ENCODE measurements around the gene LAMTOR1.
"Not testable (repeated sequence)": the region's sequence is repeated elsewhere in the genome, so short reads cannot be mapped to it uniquely, and the experiment has no call there.

Gene LAMTOR1

GRCh38 chr11:72135891-72136683 is 33.0 kb upstream of the LAMTOR1 start:
- FAIRE-seq (no peak), DNase-seq (ENCODE audit: insufficient read length) (no peak)
- no peak for TF ChIP-seq TAF1 (IDR thresholded peaks at IDR 0.05; ENCODE audit: borderline replicate concordance, low read depth, low read length)
- TF ChIP-seq POLR2AphosphoS5 (IDR thresholded peaks at IDR 0.05; ENCODE audit: low read depth, low read length): no peak
- TF ChIP-seq POLR2A (IDR thresholded peaks at IDR 0.05; ENCODE audit: low read depth, low read length): no peak

- FAIRE-seq; DNase-seq (ENCODE audit: insufficient read length): not testable (repeated sequence)
These were observed 32.4 kb upstream of the LAMTOR1 start, which contains the start of gene FOLR3 for GRCh38 chr11:72135473-72135872. FOLR3 (plus strand) TSS chr11:72135725; CDS start chr11:72135953, 228 bp downstream.

- TF ChIP-seq POLR2A (IDR thresholded peaks at IDR 0.05; ENCODE audit: low read depth, low read length): no peak
- no peak for TF ChIP-seq POLR2AphosphoS5 (IDR thresholded peaks at IDR 0.05; ENCODE audit: low read depth, low read length)
- TF ChIP-seq TAF1 (IDR thresholded peaks at IDR 0.05; ENCODE audit: borderline replicate concordance, low read depth, low read length): no peak
- FAIRE-seq: no peak
- no peak for DNase-seq (ENCODE audit: insufficient read length)
These were observed 29.5 kb upstream of the LAMTOR1 start for GRCh38 chr11:72132646-72133045.

- FAIRE-seq: no peak
- TF ChIP-seq TAF1 (IDR thresholded peaks at IDR 0.05; ENCODE audit: borderline replicate concordance, low read depth, low read length) (no peak), POLR2AphosphoS5 (IDR thresholded peaks at IDR 0.05; ENCODE audit: low read depth, low read length) (no peak), POLR2A (IDR thresholded peaks at IDR 0.05; ENCODE audit: low read depth, low read length) (no peak)
- DNase-seq (ENCODE audit: insufficient read length): no peak
These were observed 26.3 kb upstream of the LAMTOR1 start for GRCh38 chr11:72129381-72129780.

DNA sequence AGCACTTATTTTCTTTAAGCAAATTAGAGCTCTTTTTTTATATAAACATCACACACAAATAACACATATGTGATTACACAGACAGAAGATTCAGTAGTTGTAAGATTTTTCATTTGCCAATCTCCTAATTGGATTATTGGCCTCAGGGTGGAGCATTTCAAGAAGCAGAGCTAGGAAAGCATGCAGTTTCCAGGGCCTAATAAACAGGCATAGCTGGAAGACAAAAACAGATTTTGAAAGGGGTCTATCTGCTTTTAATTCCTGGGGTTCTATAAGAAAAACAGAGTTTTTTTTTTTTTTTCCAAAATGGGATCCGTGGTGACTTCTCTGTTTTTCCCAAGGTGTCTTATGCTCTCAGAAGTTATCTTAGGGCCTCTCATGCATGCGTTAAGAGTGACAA is 24.8 kb upstream of the LAMTOR1 start:
- FAIRE-seq (no peak), DNase-seq (ENCODE audit: insufficient read length) (no peak)
- TF ChIP-seq TAF1 (IDR thresholded peaks at IDR 0.05; ENCODE audit: borderline replicate concordance, low read depth, low read length): no peak
- no peak for TF ChIP-seq POLR2AphosphoS5 (IDR thresholded peaks at IDR 0.05; ENCODE audit: low read depth, low read length)
- TF ChIP-seq POLR2A (IDR thresholded peaks at IDR 0.05; ENCODE audit: low read depth, low read length): no peak

DNA sequence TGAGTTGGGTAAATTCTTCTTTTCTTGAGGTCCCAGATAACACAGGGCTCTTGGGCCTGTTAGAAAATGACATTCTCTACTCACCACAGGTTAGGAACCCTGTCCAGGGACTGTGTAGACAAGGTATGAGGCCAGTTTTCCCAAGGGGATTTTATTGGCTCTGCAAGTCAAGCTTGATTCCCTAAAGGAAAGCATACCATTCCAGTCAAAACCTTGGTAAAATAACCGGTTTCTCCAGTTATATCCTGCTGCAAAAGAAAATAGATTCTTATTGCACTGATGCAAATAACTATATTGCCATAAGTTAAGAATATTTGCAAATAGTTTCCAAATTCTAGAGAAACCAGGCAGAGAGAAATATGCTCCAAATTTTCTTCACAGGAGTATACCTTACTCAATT is 22.9 kb upstream of the LAMTOR1 start:
- DNase-seq (ENCODE audit: insufficient read length) (no peak), FAIRE-seq (no peak)
- TF ChIP-seq TAF1 (IDR thresholded peaks at IDR 0.05; ENCODE audit: borderline replicate concordance, low read depth, low read length): no peak

GRCh38 chr11:72124046-72124445 is 20.9 kb upstream of the LAMTOR1 start:
- FAIRE-seq (no peak), DNase-seq (ENCODE audit: insufficient read length) (no peak)
- TF ChIP-seq POLR2AphosphoS5 (IDR thresholded peaks at IDR 0.05; ENCODE audit: low read depth, low read length) (no peak), TAF1 (IDR thresholded peaks at IDR 0.05; ENCODE audit: borderline replicate concordance, low read depth, low read length) (no peak)

DNA sequence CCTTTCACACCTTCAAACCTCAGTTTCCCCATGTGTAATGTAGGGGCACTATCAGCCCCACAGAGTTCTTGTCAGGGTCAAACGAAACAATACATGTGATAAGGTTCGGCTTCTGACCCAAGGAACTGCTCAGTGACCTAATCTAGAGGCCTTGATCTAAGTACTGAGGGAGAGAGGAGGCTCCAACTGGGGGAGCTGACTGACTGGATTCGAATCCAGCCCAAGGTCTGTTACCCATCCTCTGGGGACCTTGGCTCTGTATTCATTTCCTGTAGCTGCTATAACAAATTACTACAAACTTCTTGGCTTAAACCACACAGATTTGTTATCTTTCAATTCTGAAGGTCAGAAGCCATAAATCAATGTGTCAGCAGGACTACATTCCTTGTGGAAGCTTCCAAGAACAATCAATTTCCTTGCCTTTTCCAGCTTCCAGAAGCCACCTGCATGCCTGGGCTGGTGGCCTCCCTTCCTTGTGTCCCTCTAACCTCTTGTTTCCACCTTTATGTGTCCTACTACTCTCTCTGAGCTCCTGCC is 20.1 kb upstream of the LAMTOR1 start:
- TF ChIP-seq TAF1 (IDR thresholded peaks at IDR 0.05; ENCODE audit: borderline replicate concordance, low read depth, low read length) (no peak), POLR2A (IDR thresholded peaks at IDR 0.05; ENCODE audit: low read depth, low read length) (no peak), POLR2AphosphoS5 (IDR thresholded peaks at IDR 0.05; ENCODE audit: low read depth, low read length) (no peak)
- no peak for FAIRE-seq
- no peak for DNase-seq (ENCODE audit: insufficient read length)

DNA sequence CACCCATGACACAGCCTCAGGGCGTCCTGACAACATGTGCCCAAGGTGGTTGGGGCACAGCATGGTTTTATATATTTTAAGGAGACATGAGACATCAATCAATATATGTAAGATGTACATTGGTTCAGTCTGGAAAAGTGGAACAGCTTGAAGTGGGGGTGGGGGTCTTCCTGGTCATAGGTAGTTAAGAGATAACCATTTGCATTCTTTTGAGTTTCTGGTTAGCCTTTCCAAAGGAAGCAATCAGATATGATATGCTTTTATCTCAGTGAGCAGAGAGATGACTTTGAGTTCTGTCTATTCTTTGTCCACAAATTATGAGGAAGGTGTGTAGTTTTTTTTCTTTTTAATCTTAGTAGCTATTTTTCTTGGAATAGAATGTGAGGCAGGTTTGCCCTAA is 19.5 kb upstream of the LAMTOR1 start:
- TF ChIP-seq POLR2AphosphoS5 (IDR thresholded peaks at IDR 0.05; ENCODE audit: low read depth, low read length) (no peak), TAF1 (IDR thresholded peaks at IDR 0.05; ENCODE audit: borderline replicate concordance, low read depth, low read length) (no peak), POLR2A (IDR thresholded peaks at IDR 0.05; ENCODE audit: low read depth, low read length) (no peak)
- FAIRE-seq: no peak
- DNase-seq (ENCODE audit: insufficient read length): no peak

DNA sequence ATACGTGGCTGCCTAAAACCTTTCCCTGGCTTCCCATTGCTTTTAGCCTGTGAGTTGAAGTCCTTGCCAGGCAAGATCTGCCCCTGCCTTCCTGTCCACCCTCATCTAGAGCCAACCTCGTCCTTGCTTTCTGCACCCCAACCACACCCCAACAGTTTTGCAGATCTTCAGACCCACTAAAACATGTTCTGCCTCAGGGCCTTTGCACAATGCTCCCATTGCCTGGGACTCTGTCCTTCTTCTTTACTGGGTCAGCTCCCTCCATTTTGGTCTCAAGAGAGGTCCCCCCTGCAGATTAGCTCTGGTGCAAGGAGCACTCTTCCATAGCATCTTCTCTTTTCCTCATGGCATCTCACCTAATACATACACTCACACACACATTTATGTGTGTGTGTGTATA is 17.8 kb upstream of the LAMTOR1 start:
- DNase-seq (ENCODE audit: insufficient read length) (no peak), FAIRE-seq (no peak)
- no peak for TF ChIP-seq POLR2A (IDR thresholded peaks at IDR 0.05; ENCODE audit: low read depth, low read length)
- no peak for TF ChIP-seq POLR2AphosphoS5 (IDR thresholded peaks at IDR 0.05; ENCODE audit: low read depth, low read length)
- TF ChIP-seq TAF1 (IDR thresholded peaks at IDR 0.05; ENCODE audit: borderline replicate concordance, low read depth, low read length): no peak

DNA sequence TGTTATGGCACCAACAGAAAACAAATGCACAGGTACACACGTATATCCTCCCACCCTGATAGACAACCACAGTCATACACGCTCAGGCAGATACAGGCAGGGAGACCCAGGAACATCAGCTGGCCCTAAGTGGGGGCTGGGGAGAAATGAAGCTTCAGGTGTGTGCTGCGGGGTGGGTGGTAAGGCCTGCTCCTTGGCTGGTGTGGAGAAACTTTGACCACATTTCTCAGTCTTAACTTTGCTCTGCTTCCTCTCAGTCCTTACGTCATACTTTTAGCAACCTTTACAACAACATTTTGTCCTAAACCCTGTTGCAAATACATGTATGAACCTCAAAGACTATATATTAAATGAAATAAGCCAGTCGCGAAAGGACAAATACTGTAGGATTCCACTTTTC is 16.1 kb upstream of the LAMTOR1 start:
- TF ChIP-seq POLR2AphosphoS5 (IDR thresholded peaks at IDR 0.05; ENCODE audit: low read depth, low read length): no peak
- TF ChIP-seq POLR2A (IDR thresholded peaks at IDR 0.05; ENCODE audit: low read depth, low read length): no peak
- TF ChIP-seq TAF1 (IDR thresholded peaks at IDR 0.05; ENCODE audit: borderline replicate concordance, low read depth, low read length): no peak
- FAIRE-seq: no peak
- DNase-seq (ENCODE audit: insufficient read length): no peak

GRCh38 chr11:72116019-72116755 is 13.1 kb upstream of the LAMTOR1 start:
- DNase-seq (ENCODE audit: insufficient read length) (no peak), FAIRE-seq (no peak)
- TF ChIP-seq POLR2A (IDR thresholded peaks at IDR 0.05; ENCODE audit: low read depth, low read length): no peak
- TF ChIP-seq TAF1 (IDR thresholded peaks at IDR 0.05; ENCODE audit: borderline replicate concordance, low read depth, low read length): no peak
- no peak for TF ChIP-seq POLR2AphosphoS5 (IDR thresholded peaks at IDR 0.05; ENCODE audit: low read depth, low read length)
